SK-N-SH treated with all-trans-retinoic acid at 6 μM for 48 hours (cell line): ENCODE measurements around the gene HNRNPA3.
"Not testable (repeated sequence)": the region's sequence is repeated elsewhere in the genome, so short reads cannot be mapped to it uniquely, and the experiment has no call there.

Source experiments
- ATAC-seq: fragments of 200-7000 bp; cut with Tn5 transposase; 3 replicates; pipeline ENCODE4 v1.9.1; 2020; ENCODE audit warnings: mild to moderate bottlenecking, moderate library complexity
- ARNTL ChIP-seq: fragments of 450-650 bp; formaldehyde crosslinking; IDR thresholded peaks from 2 replicates; pipeline ENCODE4 v1.5.0; 2020; ENCODE audit warnings: low read depth, mild to moderate bottlenecking, moderate library complexity, borderline replicate concordance
- BACH2 ChIP-seq: fragments of 250-450 bp; sonication (Bioruptor Pico); IDR thresholded peaks from 2 replicates; pipeline ENCODE4 v1.9.0; 2021; ENCODE audit warnings: mild to moderate bottlenecking, borderline replicate concordance
- CREB5 ChIP-seq: fragments of 250-450 bp; sonication (Bioruptor Pico); IDR thresholded peaks from 2 replicates; pipeline ENCODE4 v1.5.1; 2020; ENCODE audit warnings: low read depth, mild to moderate bottlenecking, moderate library complexity
- CSDC2 ChIP-seq: fragments of 250-450 bp; sonication (Bioruptor Pico); IDR thresholded peaks from 2 replicates; pipeline ENCODE4 v1.5.0; 2020; ENCODE audit warnings: mild to moderate bottlenecking, moderate library complexity
- ESRRG ChIP-seq: fragments of 250-450 bp; sonication (Bioruptor Pico); IDR thresholded peaks from 2 replicates; pipeline ENCODE4 v1.6.1; 2021; ENCODE audit warnings: mild to moderate bottlenecking
- ISL1 ChIP-seq: fragments of 250-450 bp; sonication (Bioruptor Pico); IDR thresholded peaks from 2 replicates; pipeline ENCODE4 v2.1.2; 2022; ENCODE audit warnings: mild to moderate bottlenecking, moderate library complexity
- OSR1 ChIP-seq: fragments of 250-450 bp; sonication (Bioruptor Pico); IDR thresholded peaks from 2 replicates; pipeline ENCODE4 v1.8.0; 2022; ENCODE audit warnings: moderate library complexity, mild to moderate bottlenecking, inconsistent platforms
- PATZ1 ChIP-seq: fragments of 250-450 bp; sonication (Bioruptor Pico); IDR thresholded peaks from 2 replicates; pipeline ENCODE4 v1.8.0; 2020; ENCODE audit warnings: mild to moderate bottlenecking, moderate library complexity, borderline replicate concordance
- POU6F1 ChIP-seq: fragments of 250-450 bp; sonication (Bioruptor Pico); IDR thresholded peaks from 2 replicates; pipeline ENCODE4 v1.8.0; 2021; ENCODE audit warnings: low read depth, mild to moderate bottlenecking, moderate library complexity, borderline replicate concordance
- PPARA ChIP-seq: fragments of 250-450 bp; sonication (Bioruptor Pico); IDR thresholded peaks from 2 replicates; pipeline ENCODE4 v1.5.0; 2020; ENCODE audit warnings: mild to moderate bottlenecking, borderline replicate concordance
- RARB ChIP-seq: fragments of 250-450 bp; sonication (Bioruptor Pico); IDR thresholded peaks from 2 replicates; pipeline ENCODE4 v1.8.0; 2021; ENCODE audit warnings: mild to moderate bottlenecking, moderate library complexity
- SNAI2 ChIP-seq: fragments of 250-450 bp; sonication (Bioruptor Pico); IDR thresholded peaks from 2 replicates; pipeline ENCODE4 v1.5.0; 2020; ENCODE audit warnings: mild to moderate bottlenecking, moderate library complexity
- TOX ChIP-seq: fragments of 250-450 bp; sonication (Bioruptor Pico); IDR thresholded peaks from 2 replicates; pipeline ENCODE4 v1.8.0; 2021; ENCODE audit warnings: mild to moderate bottlenecking, moderate library complexity, borderline replicate concordance
- ZC3H10 ChIP-seq: fragments of 250-450 bp; sonication (Bioruptor Pico); IDR thresholded peaks from 2 replicates; pipeline ENCODE4 v1.5.1; 2021; ENCODE audit warnings: mild to moderate bottlenecking, moderate library complexity
- ZFP3 ChIP-seq: fragments of 250-450 bp; sonication (Bioruptor Pico); IDR thresholded peaks from 2 replicates; pipeline ENCODE4 v1.5.0; 2020; ENCODE audit warnings: mild to moderate bottlenecking, moderate library complexity
- ZFP30 ChIP-seq: fragments of 450-650 bp; formaldehyde crosslinking; IDR thresholded peaks from 2 replicates; pipeline ENCODE4 v1.5.0; 2022; ENCODE audit warnings: mild to moderate bottlenecking, moderate library complexity
- ZNF565 ChIP-seq: fragments of 450-650 bp; formaldehyde crosslinking; conservative IDR thresholded peaks from 2 replicates; pipeline ENCODE4 v1.5.0; 2020; ENCODE audit warnings: low read depth, mild to moderate bottlenecking, moderate library complexity
- ZNF70 ChIP-seq: fragments of 450-650 bp; formaldehyde crosslinking; IDR thresholded peaks from 2 replicates; pipeline ENCODE4 v1.5.0; 2020; ENCODE audit warnings: mild to moderate bottlenecking, moderate library complexity
- ZNF8 ChIP-seq: fragments of 450-650 bp; formaldehyde crosslinking; IDR thresholded peaks from 2 replicates; pipeline ENCODE4 v1.5.0; 2020; ENCODE audit warnings: mild to moderate bottlenecking, moderate library complexity
- TF ChIP-seq, protein P1 (sequence below): fragments of 250-450 bp; sonication (Bioruptor Pico); IDR thresholded peaks from 2 replicates; pipeline ENCODE4 v1.5.1; 2021; ENCODE audit warnings: mild to moderate bottlenecking, moderate library complexity

HNRNPA3 gene

GRCh38 chr2:177244244-177244771 lies 31.7 kb downstream of the HNRNPA3 start:
- ATAC-seq = no peak
- no peak for TF ChIP-seq ISL1 (CRISPR knock-in tag)
- TF ChIP-seq RARB (CRISPR knock-in tag) = no peak
- TF ChIP-seq ZFP30 (CRISPR knock-in tag) = no peak
- no peak for TF ChIP-seq ARNTL (CRISPR knock-in tag)
- no peak for TF ChIP-seq CSDC2
- no peak for TF ChIP-seq CREB5 (CRISPR knock-in tag)
- TF ChIP-seq PPARA = no peak
- no peak for TF ChIP-seq OSR1
- no peak for TF ChIP-seq ZC3H10 (CRISPR knock-in tag)
- no peak for TF ChIP-seq POU6F1 (CRISPR knock-in tag)
- TF ChIP-seq PATZ1 = no peak
- TF ChIP-seq SNAI2 (CRISPR knock-in tag) = no peak

DNA sequence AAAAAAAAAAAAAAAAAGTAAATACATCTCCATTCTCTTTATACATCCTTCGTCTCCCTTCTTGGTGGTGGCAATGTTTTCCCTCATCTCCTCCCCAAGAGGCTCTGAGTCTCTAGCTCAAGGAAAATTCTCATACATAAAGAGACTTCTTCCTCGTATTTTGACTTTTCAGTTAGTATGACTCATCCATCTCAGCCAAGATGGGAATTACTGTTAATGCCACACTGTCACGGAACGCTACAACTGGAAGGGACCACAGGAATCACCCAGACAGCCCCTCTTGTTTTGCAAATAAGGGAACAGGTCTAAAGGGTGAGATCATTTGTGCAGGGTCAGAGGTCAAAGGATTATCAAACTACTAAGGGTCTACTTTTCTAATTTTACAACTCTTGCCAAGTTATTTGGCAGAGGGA lies 32.4 kb downstream of the HNRNPA3 start:
- TF ChIP-seq POU6F1 (CRISPR knock-in tag) (no peak), PPARA (no peak), ZNF70 (CRISPR knock-in tag) (no peak), ZFP3 (CRISPR knock-in tag) (no peak), ESRRG (CRISPR knock-in tag) (no peak), ZFP30 (CRISPR knock-in tag) (no peak), TOX (CRISPR knock-in tag) (no peak), ZC3H10 (CRISPR knock-in tag) (no peak), BACH2 (CRISPR knock-in tag) (no peak), PATZ1 (no peak), RARB (CRISPR knock-in tag) (no peak), OSR1 (no peak), CSDC2 (no peak), ARNTL (CRISPR knock-in tag) (no peak), ZNF565 (CRISPR knock-in tag) (no peak), SNAI2 (CRISPR knock-in tag) (no peak)
- TF ChIP-seq, protein P1, sequence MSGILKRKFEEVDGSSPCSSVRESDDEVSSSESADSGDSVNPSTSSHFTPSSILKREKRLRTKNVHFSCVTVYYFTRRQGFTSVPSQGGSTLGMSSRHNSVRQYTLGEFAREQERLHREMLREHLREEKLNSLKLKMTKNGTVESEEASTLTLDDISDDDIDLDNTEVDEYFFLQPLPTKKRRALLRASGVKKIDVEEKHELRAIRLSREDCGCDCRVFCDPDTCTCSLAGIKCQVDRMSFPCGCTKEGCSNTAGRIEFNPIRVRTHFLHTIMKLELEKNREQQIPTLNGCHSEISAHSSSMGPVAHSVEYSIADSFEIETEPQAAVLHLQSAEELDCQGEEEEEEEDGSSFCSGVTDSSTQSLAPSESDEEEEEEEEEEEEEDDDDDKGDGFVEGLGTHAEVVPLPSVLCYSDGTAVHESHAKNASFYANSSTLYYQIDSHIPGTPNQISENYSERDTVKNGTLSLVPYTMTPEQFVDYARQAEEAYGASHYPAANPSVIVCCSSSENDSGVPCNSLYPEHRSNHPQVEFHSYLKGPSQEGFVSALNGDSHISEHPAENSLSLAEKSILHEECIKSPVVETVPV (CRISPR knock-in tag) = no peak
- peak; percentile 38 for ATAC-seq

GRCh38 chr2:177246000-177246399 lies 33.4 kb downstream of the HNRNPA3 start:
- ATAC-seq = no peak
- TF ChIP-seq ZFP30 (CRISPR knock-in tag) (no peak), ISL1 (CRISPR knock-in tag) (no peak), ZFP3 (CRISPR knock-in tag) (no peak), RARB (CRISPR knock-in tag) (no peak), ZC3H10 (CRISPR knock-in tag) (no peak), CSDC2 (no peak), ZNF8 (CRISPR knock-in tag) (no peak)

DNA sequence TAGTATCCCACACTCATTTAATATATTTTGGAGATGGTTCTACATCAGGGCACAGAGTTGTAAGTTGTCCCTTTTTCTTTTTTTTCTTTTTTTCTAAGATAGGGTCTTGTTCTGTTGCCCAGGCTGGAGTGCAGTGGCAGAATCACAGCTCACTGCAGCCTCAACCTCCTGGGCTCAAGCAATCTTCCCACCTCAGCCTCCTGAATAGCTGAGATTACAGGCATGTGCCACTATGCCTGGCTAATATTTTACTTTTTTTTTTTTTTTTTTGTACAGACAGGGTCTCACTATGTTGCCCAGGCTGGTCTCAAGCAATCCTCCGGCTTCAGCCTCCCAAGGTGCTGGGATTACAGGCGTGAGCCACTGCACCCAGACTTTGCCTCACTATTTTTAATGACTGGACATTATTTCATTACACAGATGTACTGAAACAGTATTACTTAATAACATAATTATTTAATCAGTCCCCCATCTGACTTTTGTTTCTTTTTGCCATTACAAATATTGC lies 34.0 kb downstream of the HNRNPA3 start:
- ATAC-seq = not testable (repeated sequence)
